22Rv1 (cell line): Measurements from ENCODE around the gene PTPN11.

Experiments
- CTCF ChIP-seq: fragments of 450-650 bp; IDR thresholded peaks from 2 replicates; pipeline ENCODE4 v1.5.1; 2017; ENCODE audit warnings: mild to moderate bottlenecking
- ZFX ChIP-seq: fragments of 450-650 bp; IDR thresholded peaks from 2 replicates; pipeline ENCODE4 v1.6.1; 2017; ENCODE audit warnings: antibody characterized with exemption, borderline replicate concordance

- no peak for TF ChIP-seq CTCF
- TF ChIP-seq ZFX: no peak
Observed at GRCh38 chr12:112458751-112459150, 40.0 kb downstream of the PTPN11 start.
